H1 (cell line): ENCODE results near the gene HIVEP2. TPM values are rescaled to one million over a fixed set of nuclear protein-coding genes. Genes with fewer than 3 reads are reported as not detected.

Experiments used
- CTCF ChIA-PET: fragments of 300-600 bp; sonication (Branson Sonifier 250); formaldehyde crosslinking; loops from one replicate; lab custom pipeline; 2021; ENCODE audit not compliant: partially characterized antibody; lab: Charles Lee
- POLR2A ChIA-PET: fragments of 300-600 bp; sonication (Branson Sonifier 250); formaldehyde crosslinking; loops from one replicate; lab custom pipeline; 2021; ENCODE audit warnings: inconsistent platforms; ENCODE audit not compliant: partially characterized antibody; lab: Charles Lee
- DNase-seq, 2 experiments: peaks; one replicate each; pipeline versions ENCODE4 v3.0.0 to v3.0.0-alpha.2; 2010 to 2022; ENCODE audit warnings: low spot score in 2 of 2, low read depth in 1 of 2, mixed read lengths in 1 of 2
- FAIRE-seq: peaks from 2 replicates; lab custom pipeline; 2011; peaks lifted over from hg19 to GRCh38; lab: Jason Lieb, UNC
- H2AFZ ChIP-seq: 2 replicates; pipeline ENCODE4 v1.8.1; 2012; ENCODE audit warnings: low read length, inconsistent platforms
- H2AK5ac ChIP-seq: 2 replicates; pipeline ENCODE4 v1.6.1; 2013; ENCODE audit warnings: low read depth, low read length
- H2BK120ac ChIP-seq: replicated peaks from 2 replicates; pipeline ENCODE3; 2013; ENCODE audit warnings: low read depth, low read length, inconsistent platforms
- H2BK12ac ChIP-seq: 2 replicates; pipeline ENCODE4 v1.6.1; 2013; ENCODE audit warnings: low read depth, low read length
- H2BK15ac ChIP-seq: 2 replicates; pipeline ENCODE4 v1.6.1; 2013; ENCODE audit warnings: low read length
- H2BK20ac ChIP-seq: 2 replicates; pipeline ENCODE4 v1.6.1; 2013; ENCODE audit warnings: low read length
- H2BK5ac ChIP-seq: 2 replicates; pipeline ENCODE4 v1.6.1; 2013; ENCODE audit warnings: low read depth, low read length
- H3K14ac ChIP-seq: 2 replicates; pipeline ENCODE4 v1.6.1; 2013; ENCODE audit warnings: inconsistent platforms; ENCODE audit not compliant: insufficient read length
- H3K18ac ChIP-seq: 2 replicates; pipeline ENCODE4 v1.6.1; 2013; ENCODE audit warnings: low read length; ENCODE audit errors: extremely low read depth
- H3K23ac ChIP-seq: 2 replicates; pipeline ENCODE4 v1.6.1; 2013; ENCODE audit warnings: inconsistent platforms; ENCODE audit not compliant: insufficient read length
- H3K23me2 ChIP-seq: 2 replicates; pipeline ENCODE4 v1.6.1; 2013; ENCODE audit warnings: low read depth, low read length
- H3K27ac ChIP-seq: 2 replicates; pipeline ENCODE4 v1.6.1; 2011; ENCODE audit warnings: low read depth, low read length, inconsistent platforms
- H3K27me3 ChIP-seq, 4 experiments: replicated peaks in 1 of 4; 1 replicate in 1 of 4; 2 replicates in 3 of 4; pipeline versions ENCODE4 v1.6.1 to v1.8.1; 2011 to 2013; ENCODE audit warnings: low read length in 3 of 4, mild to moderate bottlenecking in 3 of 4, inconsistent platforms in 2 of 4, mixed read lengths in 2 of 4, moderate library complexity in 1 of 4; ENCODE audit not compliant: control insufficient read depth in 3 of 4, insufficient read depth in 3 of 4; ENCODE audit errors: extremely low read depth in 1 of 4
- H3K36me3 ChIP-seq, 4 experiments: 2 replicates each; pipeline versions ENCODE4 v1.6.1 to v1.8.1; 2011 to 2013; ENCODE audit warnings: mild to moderate bottlenecking in 4 of 4, low read length in 3 of 4, moderate library complexity in 2 of 4, control low read depth in 1 of 4, inconsistent platforms in 1 of 4; ENCODE audit not compliant: insufficient read depth in 4 of 4, control insufficient read depth in 2 of 4
- H3K4ac ChIP-seq: replicated peaks from 2 replicates; pipeline ENCODE3; 2013; ENCODE audit warnings: low read length, low read depth, mixed read lengths, inconsistent platforms; ENCODE audit not compliant: insufficient read length
- H3K4me1 ChIP-seq, 4 experiments: replicated peaks in 1 of 4; 1 replicate in 1 of 4; 2 replicates in 3 of 4; pipeline versions ENCODE4 v1.6.1 to v1.8.1; 2011 to 2013; ENCODE audit warnings: low read length in 3 of 4, inconsistent platforms in 2 of 4, mixed read lengths in 1 of 4; ENCODE audit not compliant: insufficient read depth in 4 of 4, control insufficient read depth in 3 of 4
- H3K4me2 ChIP-seq, 2 experiments: 2 replicates each; pipeline versions ENCODE4 v1.6.1 to v1.8.1; 2011 to 2013; ENCODE audit warnings: low read depth in 2 of 2, low read length in 2 of 2, control low read depth in 1 of 2, inconsistent platforms in 1 of 2, mild to moderate bottlenecking in 1 of 2; ENCODE audit not compliant: insufficient read depth in 1 of 2
- H3K4me3 ChIP-seq, 4 experiments: fragments of 200-600, 300-600 bp in 1 of 4; sonication (generic), shearing (Covaris generic), sonication (Bioruptor Twin) in 1 of 4; 2 replicates each; pipeline versions ENCODE4 v1.5.1 to v1.8.1; 2011 to 2016; ENCODE audit warnings: low read length in 4 of 4, low read depth in 3 of 4, control low read depth in 2 of 4, inconsistent platforms in 2 of 4, mild to moderate bottlenecking in 2 of 4, mixed read lengths in 1 of 4, moderate library complexity in 1 of 4; ENCODE audit not compliant: insufficient read depth in 2 of 4; ENCODE audit errors: extremely low read depth in 1 of 4
- H3K56ac ChIP-seq: replicated peaks from 2 replicates; pipeline ENCODE3; 2013; ENCODE audit warnings: low read depth, mild to moderate bottlenecking, mixed read lengths, low read length, inconsistent platforms; ENCODE audit not compliant: insufficient read length
- H3K79me1 ChIP-seq: 2 replicates; pipeline ENCODE4 v1.6.1; 2013; ENCODE audit warnings: low read depth, low read length, control low read depth
- H3K79me2 ChIP-seq, 2 experiments: 2 replicates each; pipeline versions ENCODE4 v1.6.1 to v1.8.1; 2012 to 2013; ENCODE audit warnings: low read length in 2 of 2, mild to moderate bottlenecking in 2 of 2, inconsistent platforms in 1 of 2; ENCODE audit not compliant: insufficient read depth in 2 of 2, control insufficient read depth in 1 of 2
- H3K9ac ChIP-seq, 4 experiments: replicated peaks in 1 of 4; 1 replicate in 1 of 4; 2 replicates in 3 of 4; pipeline versions ENCODE4 v1.6.1 to v1.8.1; 2011 to 2013; ENCODE audit warnings: low read depth in 3 of 4, low read length in 3 of 4, control low read depth in 2 of 4, mild to moderate bottlenecking in 2 of 4, moderate library complexity in 2 of 4, inconsistent platforms in 1 of 4; ENCODE audit errors: extremely low read depth in 1 of 4
- H3K9me3 ChIP-seq, 2 experiments: 2 replicates each; pipeline versions ENCODE4 v1.6.1 to v1.8.1; 2012 to 2013; ENCODE audit warnings: mild to moderate bottlenecking in 2 of 2, moderate library complexity in 2 of 2, control low read depth in 1 of 2, inconsistent platforms in 1 of 2, low read depth in 1 of 2, low read length in 1 of 2, mixed read lengths in 1 of 2; ENCODE audit not compliant: insufficient read depth in 2 of 2
- H4K20me1 ChIP-seq, 2 experiments: replicated peaks in 1 of 2; 2 replicates each; pipeline versions ENCODE3 to v1.8.1; 2011 to 2013; ENCODE audit warnings: inconsistent platforms in 2 of 2, low read length in 2 of 2, mild to moderate bottlenecking in 1 of 2; ENCODE audit not compliant: insufficient read depth in 2 of 2, control insufficient read depth in 1 of 2
- H4K5ac ChIP-seq: 2 replicates; pipeline ENCODE4 v1.6.1; 2013; ENCODE audit warnings: low read length, low read depth, mixed read lengths, inconsistent platforms; ENCODE audit not compliant: insufficient read length
- H4K8ac ChIP-seq: 2 replicates; pipeline ENCODE4 v1.8.0; 2013; ENCODE audit warnings: mild to moderate bottlenecking, moderate library complexity, low read length, inconsistent platforms; ENCODE audit not compliant: insufficient read depth; ENCODE audit errors: extremely low read depth
- H4K91ac ChIP-seq: replicated peaks from 2 replicates; pipeline ENCODE3; 2013; ENCODE audit warnings: low read length, mixed read lengths, inconsistent platforms; ENCODE audit not compliant: insufficient read length
- E2F6 ChIP-seq: IDR thresholded peaks from 2 replicates; pipeline ENCODE4 v1.6.1; 2012; ENCODE audit warnings: inconsistent platforms
- HDAC2 ChIP-seq, 2 experiments: fragments of 300-600 bp in 1 of 2; sonication (generic) in 1 of 2; IDR thresholded peaks; 2 replicates each; pipeline ENCODE4 v1.6.1; 2011 to 2012; ENCODE audit warnings: low read depth in 2 of 2, low read length in 2 of 2, mild to moderate bottlenecking in 2 of 2, moderate library complexity in 2 of 2, borderline replicate concordance in 1 of 2, inconsistent platforms in 1 of 2
- JUND ChIP-seq: IDR thresholded peaks from 2 replicates; pipeline ENCODE4 v1.6.1; 2011; ENCODE audit warnings: mild to moderate bottlenecking, improper control_type of control experiment, low read length
- SIX5 ChIP-seq: IDR thresholded peaks from 2 replicates; pipeline ENCODE4 v1.6.1; 2011; ENCODE audit warnings: mild to moderate bottlenecking, low read depth, low read length
- SP2 ChIP-seq: IDR thresholded peaks from 2 replicates; pipeline ENCODE4 v1.6.1; 2012; ENCODE audit warnings: mild to moderate bottlenecking, low read length, inconsistent platforms
- TBP ChIP-seq: IDR thresholded peaks from 2 replicates; pipeline ENCODE4 v1.6.1; 2011; ENCODE audit warnings: low read depth, low read length, improper control_type of control experiment
- WGBS, 2 experiments: shearing (Covaris generic) in 1 of 2; methylation state at CpG; one replicate each; pipeline versions ENCODE4 v1.1.6 to v1.1.7; 2013 to 2015; ENCODE audit warnings: low lambda C conversion rate in 2 of 2, mixed read lengths in 2 of 2, inconsistent platforms in 1 of 2, low coverage in 1 of 2, missing lambda C conversion rate in 1 of 2; ENCODE audit not compliant: insufficient replicate concordance in 2 of 2, insufficient coverage in 1 of 2, insufficient read length in 1 of 2; ENCODE audit errors: extremely low coverage in 1 of 2, missing lambda C conversion rate in 1 of 2; 5-methylcytosine and 5-hydroxymethylcytosine counted together
- polyA plus RNA-seq, 7 experiments: library from polyadenylated mRNA; depleted of rRNA in 3 of 7; stranded (reverse) in 5 of 7; unstranded in 2 of 7; fragments of >200 nt in 5 of 7; fragments of 200-250 nt in 2 of 7; gene quantifications; 1 replicate in 5 of 7; 2 replicates in 1 of 7; 4 replicates in 1 of 7; pipeline versions ENCODE4 v1.2.1 to v1.2.3, GENCODE V29; 2011 to 2013; ENCODE audit warnings: missing spikeins in 2 of 7, mixed read lengths in 2 of 7
- total RNA-seq: library from RNA; stranded (reverse); fragmentation: NEBNext Ultra II Directional; extraction: Animal tissue kit (Norgen Biotek cat#: 25700); gene quantifications from 2 replicates; pipeline ENCODE4 v1.2.1, GENCODE V29; 2021

HIVEP2 gene
- total and polyA plus RNA-seq, 2 of the 8 experiments (the other 6 are each of a cell fraction or from before 2014, with no cell fraction given): 2.2 to 6.1 TPM

DNA sequence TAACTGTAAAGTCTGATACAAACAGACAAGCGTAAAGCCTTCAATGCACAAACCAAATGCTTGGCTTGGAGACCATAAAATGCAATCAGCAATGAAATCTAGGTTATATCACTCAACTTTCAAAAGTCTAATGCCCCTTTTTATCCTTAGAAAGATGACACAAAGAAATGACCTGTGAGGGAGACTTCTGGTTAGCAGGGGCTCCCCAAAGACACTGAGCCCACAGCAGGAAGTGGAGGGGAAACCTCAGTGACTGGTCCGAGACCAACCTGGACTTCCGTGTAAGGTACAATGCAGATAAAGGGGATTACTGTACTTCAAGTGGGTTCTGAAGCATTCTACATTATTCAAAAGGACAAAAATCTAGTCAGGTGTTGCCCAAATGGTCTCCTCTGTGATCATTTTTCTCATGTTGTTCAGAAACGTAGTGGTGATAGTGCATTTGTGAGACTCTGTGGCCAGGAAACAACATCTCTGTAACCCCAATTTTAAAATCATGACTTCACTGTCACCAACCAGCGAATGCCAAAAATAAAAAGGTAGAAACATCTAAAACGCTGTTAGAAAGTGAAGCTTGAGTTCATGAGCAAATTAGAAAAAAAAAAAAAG is 88.2 kb downstream of the HIVEP2 start:
- H3K23ac ChIP-seq: no peak overlapping the region
- H3K4me3 ChIP-seq: no peak overlapping the region
- no peak overlapping the region for H3K14ac ChIP-seq
- ChIA-PET CTCF (no interaction called here), POLR2A (interaction anchor here (0.6 to 1.4 kb wide), 2 partner anchors 18 to 526 kb away, joined by 3 read pairs; no protein-coding TSS in a partner anchor)
- DNase-seq (no peak), FAIRE-seq (no peak)
- H2AK5ac ChIP-seq: no peak overlapping the region
- no peak overlapping the region for H3K18ac ChIP-seq
- peaks cover 0 to 20% (median 10%) of the 10 kb centered on the region in 4 experiments; a peak in 4 of 7 replicates for H3K4me1 ChIP-seq
- H3K9ac ChIP-seq: no peak overlapping the region
- no peaks in the 10 kb centered on the region for H3K9me3 ChIP-seq
- peaks cover 0 to 3% of the 10 kb centered on the region in 2 experiments; a peak in 1 of 4 replicates for H3K79me2 ChIP-seq
- H3K79me1 ChIP-seq: no peaks in the 10 kb centered on the region
- H2BK20ac ChIP-seq: no peak overlapping the region
- TF ChIP-seq JUND (no peak), HDAC2 (IDR thresholded peaks at IDR 0.05; ENCODE audit: borderline replicate concordance in 1 of 2, low read depth in 2 of 2, low read length in 2 of 2) (no peak), SP2 (no peak), TBP (no peak), E2F6 (no peak), SIX5 (no peak)
- no peak overlapping the region for H4K8ac ChIP-seq
- no peak overlapping the region for H2BK120ac ChIP-seq
- H3K27ac ChIP-seq: no peak overlapping the region
- no peak overlapping the region for H2AFZ ChIP-seq
- H4K91ac ChIP-seq: no peak overlapping the region
- H3K56ac ChIP-seq: no peak overlapping the region
- H4K5ac ChIP-seq: no peak overlapping the region
- H2BK15ac ChIP-seq: no peak overlapping the region
- H3K36me3 ChIP-seq: no peaks in the 10 kb centered on the region
- no peak overlapping the region for H2BK12ac ChIP-seq
- no peak overlapping the region for H3K4ac ChIP-seq
- H4K20me1 ChIP-seq: peaks cover 0 to 2% of the 10 kb centered on the region in 2 experiments
- no peak overlapping the region for H3K4me2 ChIP-seq
- no peaks in the 10 kb centered on the region for H3K23me2 ChIP-seq
- no peaks in the 10 kb centered on the region for H3K27me3 ChIP-seq
- no peak overlapping the region for H2BK5ac ChIP-seq
- 69% methylated on average over 6 of the region's 6 CpGs; no CpG with 5 or more reads in 1 of the 2 experiments for WGBS, 2 experiments
